Measurements from ENCODE around the gene CTXN3.

GRCh38 chr5:127602896-127603844 lies 45.7 kb upstream of the CTXN3 start:
- TF ChIP-seq SUZ12 (IDR thresholded peaks at IDR 0.05; ENCODE audit: extremely low read depth, insufficient read depth, insufficient read length) (no peak), ZNF274 (IDR thresholded peaks at IDR 0.05; ENCODE audit: low read depth, low read length) (no peak), YY1 (IDR thresholded peaks at IDR 0.05; ENCODE audit: insufficient read depth, insufficient read length) (no peak)

Measured in NT2/D1 (cell line).